Measurements from ENCODE around the gene ANKRD30BL. TPM values are rescaled to one million over a fixed set of nuclear protein-coding genes. Genes with fewer than 3 reads are reported as not detected.

ANKRD30BL gene
- total RNA-seq: not detected in 2 replicates

GRCh38 chr2:132161161-132162124, at the start of gene ANKRD30BL:
Gene ANKRD30BL (minus strand): TSS chr2:132161952. CDS start chr2:132161705, 247 bp downstream.

Small RNAs within 50 kb of the gene (small RNA-seq; reads per million reads assigned to genes)
- not detected for gene RNU6-1132P
